Vagina (tissue), 2 donors: ENCODE results near the gene TCHP. TPM values are rescaled to one million over a fixed set of nuclear protein-coding genes. Genes with fewer than 3 reads are reported as not detected.
"Not testable (repeated sequence)": the region's sequence is repeated elsewhere in the genome, so short reads cannot be mapped to it uniquely, and the experiment has no call there.

Experiments used
- DNase-seq, 2 donors: peaks; one replicate each; pipeline ENCODE4 v3.0.0-alpha.2; 2017; ENCODE audit errors: extremely low spot score in 2 of 2
- H3K27ac ChIP-seq: fragments of 200-600 bp; sonication (generic); one replicate; pipeline ENCODE4 v1.5.1; 2019
- H3K27me3 ChIP-seq: fragments of 200-600 bp; sonication (generic); one replicate; pipeline ENCODE4 v1.5.1; 2019
- H3K36me3 ChIP-seq, 2 donors: fragments of 200-600 bp; sonication (generic); one replicate each; pipeline ENCODE4 v1.5.1; 2017 to 2019
- H3K4me1 ChIP-seq: fragments of 200-600 bp; sonication (generic); one replicate; pipeline ENCODE4 v1.5.1; 2019
- H3K4me3 ChIP-seq, 2 donors: fragments of 200-600 bp; sonication (generic); 1 replicate in 1 of 2; 2 replicates in 1 of 2; pipeline ENCODE4 v1.5.1; 2016 to 2019
- H3K9me3 ChIP-seq: fragments of 200-600 bp; sonication (generic); one replicate; pipeline ENCODE4 v1.5.1; 2019
- CTCF ChIP-seq, 3 experiments: fragments of 450-650 bp in 2 of 3; fragments of 200-600 bp in 1 of 3; sonication (generic) in 1 of 3; IDR thresholded peaks; one replicate each; pipeline ENCODE4 v1.5.1; 2017 to 2019; ENCODE audit warnings: antibody characterized with exemption in 3 of 3, mild to moderate bottlenecking in 2 of 3, moderate library complexity in 2 of 3
- POLR2A ChIP-seq, 2 donors: fragments of 450-650 bp; IDR thresholded peaks; one replicate each; pipeline ENCODE4 v1.6.1; 2017; ENCODE audit warnings: antibody characterized with exemption in 2 of 2, mild to moderate bottlenecking in 2 of 2, moderate library complexity in 2 of 2
- POLR2AphosphoS5 ChIP-seq, 2 donors: sonication (generic); formaldehyde crosslinking; IDR thresholded peaks; one replicate each; pipeline ENCODE4 v1.9.0; 2017; ENCODE audit warnings: antibody characterized with exemption in 2 of 2, mild to moderate bottlenecking in 2 of 2, low read depth in 1 of 2; ENCODE audit not compliant: insufficient read depth in 1 of 2
- intact Hi-C: fragments of 100-400 bp; cut with DNase I; formaldehyde crosslinking; loops from one replicate; pipeline ENCODE4 v1.15.1; 2023
- total RNA-seq: library from RNA; depleted of rRNA; stranded (reverse); fragments of >200 nt; gene quantifications from one replicate; pipeline ENCODE4 v1.2.3, GENCODE V29; 2016

The TCHP gene
- total RNA-seq, 1 donor from 2014 or later = 21.1 TPM

GRCh38 chr12:109892748-109893147, 7.3 kb upstream of the TCHP start:
- Histone ChIP-seq H3K27me3 (no peaks in the 10 kb centered on the region), H3K9me3 (no peaks in the 10 kb centered on the region), H3K4me1 (peaks cover 20% of the 10 kb centered on the region), H3K4me3 (no peak overlapping the region), H3K36me3 (no peaks in the 10 kb centered on the region), H3K27ac (no peak overlapping the region)
- no peak for TF ChIP-seq CTCF (IDR thresholded peaks at IDR 0.05)
- no peak for TF ChIP-seq POLR2AphosphoS5 (IDR thresholded peaks at IDR 0.05; ENCODE audit: insufficient read depth in 1 of 2, low read depth in 1 of 2)
- TF ChIP-seq POLR2A (IDR thresholded peaks at IDR 0.05) = no peak
- no peak for DNase-seq
- intact Hi-C loops = no loop called here

- DNase-seq = no peak
- H3K4me1 ChIP-seq = peaks cover 13% of the 10 kb centered on the region
Observed at GRCh38 chr12:109893261-109893995, 6.6 kb upstream of the TCHP start.

GRCh38 chr12:109894939-109895338, 5.1 kb upstream of the TCHP start:
- TF ChIP-seq CTCF (IDR thresholded peaks at IDR 0.05) (no peak), POLR2A (IDR thresholded peaks at IDR 0.05) (no peak), POLR2AphosphoS5 (IDR thresholded peaks at IDR 0.05; ENCODE audit: insufficient read depth in 1 of 2, low read depth in 1 of 2) (no peak)
- no peak overlapping the region for H3K27ac ChIP-seq
- H3K36me3 ChIP-seq = no peaks in the 10 kb centered on the region
- no peaks in the 10 kb centered on the region for H3K27me3 ChIP-seq
- intact Hi-C loops = no loop called here
- H3K4me1 ChIP-seq = peaks cover 6% of the 10 kb centered on the region
- no peak overlapping the region for H3K4me3 ChIP-seq
- H3K9me3 ChIP-seq = no peaks in the 10 kb centered on the region
- DNase-seq = no peak

More at GRCh38 chr12:109893261-109893995, 6.6 kb upstream of the TCHP start:
- Histone ChIP-seq H3K4me3 (no peak overlapping the region), H3K27ac (no peak overlapping the region), H3K36me3 (no peaks in the 10 kb centered on the region), H3K9me3 (no peaks in the 10 kb centered on the region), H3K27me3 (no peaks in the 10 kb centered on the region)
- no peak for TF ChIP-seq POLR2AphosphoS5 (IDR thresholded peaks at IDR 0.05; ENCODE audit: insufficient read depth in 1 of 2, low read depth in 1 of 2)
- no peak for TF ChIP-seq CTCF (IDR thresholded peaks at IDR 0.05)
- TF ChIP-seq POLR2A (IDR thresholded peaks at IDR 0.05) = no peak
- intact Hi-C loops = no loop called here

- H3K4me3 ChIP-seq = no peak overlapping the region
- no peak overlapping the region for H3K27ac ChIP-seq
- TF ChIP-seq CTCF (IDR thresholded peaks at IDR 0.05) (no peak), POLR2AphosphoS5 (IDR thresholded peaks at IDR 0.05; ENCODE audit: insufficient read depth in 1 of 2, low read depth in 1 of 2) (no peak), POLR2A (IDR thresholded peaks at IDR 0.05) (no peak)
- no peak for DNase-seq
- no peaks in the 10 kb centered on the region for H3K36me3 ChIP-seq
- H3K27me3 ChIP-seq = no peaks in the 10 kb centered on the region
- no peaks in the 10 kb centered on the region for H3K9me3 ChIP-seq
- intact Hi-C loops = no loop called here
- H3K4me1 ChIP-seq = peaks cover 13% of the 10 kb centered on the region
Observed at GRCh38 chr12:109896188-109896587, 3.9 kb upstream of the TCHP start.

GRCh38 chr12:109897029-109897428, 3.0 kb upstream of the TCHP start:
- intact Hi-C loops = no loop called here
- Histone ChIP-seq H3K4me1 (peaks cover 22% of the 10 kb centered on the region), H3K4me3 (no peak overlapping the region), H3K9me3 (no peaks in the 10 kb centered on the region), H3K36me3 (no peaks in the 10 kb centered on the region), H3K27ac (no peak overlapping the region), H3K27me3 (no peaks in the 10 kb centered on the region)
- TF ChIP-seq POLR2A (IDR thresholded peaks at IDR 0.05) (no peak), POLR2AphosphoS5 (IDR thresholded peaks at IDR 0.05; ENCODE audit: insufficient read depth in 1 of 2, low read depth in 1 of 2) (no peak), CTCF (IDR thresholded peaks at IDR 0.05) (no peak)
- DNase-seq = no peak

GRCh38 chr12:109899345-109899744, 729 bp upstream of the TCHP start:
- H3K27me3 ChIP-seq, intact Hi-C loops, DNase-seq, H3K9me3 ChIP-seq: not testable (repeated sequence)
- Histone ChIP-seq H3K36me3 (peaks cover 3 to 16% of the 10 kb centered on the region in 2 donors), H3K4me1 (peaks cover 24% of the 10 kb centered on the region), H3K4me3 (peak overlapping the region; percentile 73 to 88), H3K27ac (peak overlapping the region; percentile 82)
